Measurements from ENCODE around the gene ASTN1. TPM values are rescaled to one million over a fixed set of nuclear protein-coding genes. Genes with fewer than 3 reads are reported as not detected.

Gene ASTN1
- total RNA-seq, 2 experiments from 2014 or later: not detected

DNA sequence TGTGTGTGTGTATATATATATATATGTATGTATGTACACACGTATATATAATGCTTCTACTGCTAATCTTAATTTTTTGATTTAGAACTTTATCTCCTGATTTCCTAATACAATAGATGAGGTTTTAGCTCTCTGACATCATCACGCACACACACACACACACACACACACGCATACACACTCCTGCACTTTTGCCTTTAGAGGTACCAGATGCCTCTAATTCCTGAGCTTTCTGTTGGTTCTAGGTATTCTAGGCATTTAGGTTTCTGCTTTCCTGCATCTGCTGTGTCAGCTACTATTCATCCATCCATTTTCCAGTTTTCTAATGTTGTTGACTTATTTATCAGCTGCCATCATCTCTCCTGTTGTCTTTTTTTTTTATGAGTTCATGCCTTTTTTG lies 348.3 kb downstream of the ASTN1 start:
- intact Hi-C loops (cut with micrococcal nuclease; ENCODE audit: unreplicated experiment): no loop called here
- no peaks in the 10 kb centered on the region for H3K9me3 ChIP-seq (ENCODE audit: low read length)

DNA sequence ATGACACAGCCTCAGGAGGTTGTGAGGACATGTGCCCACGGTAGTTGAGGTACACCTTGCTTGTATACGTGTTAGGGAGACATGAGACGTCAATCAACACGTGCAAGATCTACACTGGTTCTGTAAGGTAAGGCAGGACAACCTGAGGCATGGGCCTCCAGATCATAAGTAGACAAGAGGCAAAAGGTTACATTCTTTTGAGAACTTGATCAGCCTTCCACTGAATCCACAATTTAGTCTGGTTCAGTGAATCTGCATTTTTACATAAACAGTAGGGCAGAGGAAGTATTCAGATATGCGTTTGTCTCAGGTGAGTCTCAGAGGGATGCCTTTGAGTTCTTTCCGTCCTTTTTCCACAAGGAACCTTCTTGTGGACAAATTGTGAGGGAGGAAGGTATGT lies 348.9 kb downstream of the ASTN1 start:
- DNase-seq (ENCODE audit: low spot score): no peak
- TF ChIP-seq, protein P1, sequence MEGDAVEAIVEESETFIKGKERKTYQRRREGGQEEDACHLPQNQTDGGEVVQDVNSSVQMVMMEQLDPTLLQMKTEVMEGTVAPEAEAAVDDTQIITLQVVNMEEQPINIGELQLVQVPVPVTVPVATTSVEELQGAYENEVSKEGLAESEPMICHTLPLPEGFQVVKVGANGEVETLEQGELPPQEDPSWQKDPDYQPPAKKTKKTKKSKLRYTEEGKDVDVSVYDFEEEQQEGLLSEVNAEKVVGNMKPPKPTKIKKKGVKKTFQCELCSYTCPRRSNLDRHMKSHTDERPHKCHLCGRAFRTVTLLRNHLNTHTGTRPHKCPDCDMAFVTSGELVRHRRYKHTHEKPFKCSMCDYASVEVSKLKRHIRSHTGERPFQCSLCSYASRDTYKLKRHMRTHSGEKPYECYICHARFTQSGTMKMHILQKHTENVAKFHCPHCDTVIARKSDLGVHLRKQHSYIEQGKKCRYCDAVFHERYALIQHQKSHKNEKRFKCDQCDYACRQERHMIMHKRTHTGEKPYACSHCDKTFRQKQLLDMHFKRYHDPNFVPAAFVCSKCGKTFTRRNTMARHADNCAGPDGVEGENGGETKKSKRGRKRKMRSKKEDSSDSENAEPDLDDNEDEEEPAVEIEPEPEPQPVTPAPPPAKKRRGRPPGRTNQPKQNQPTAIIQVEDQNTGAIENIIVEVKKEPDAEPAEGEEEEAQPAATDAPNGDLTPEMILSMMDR (conservative IDR thresholded peaks at IDR 0.05; ENCODE audit: low read length): no peak
- no peak for TF ChIP-seq EZH2phosphoT487 (IDR thresholded peaks at IDR 0.05; ENCODE audit: borderline replicate concordance, low read depth, low read length)
- Histone ChIP-seq H2AFZ (ENCODE audit: low read length) (no peak overlapping the region), H3K4me1 (ENCODE audit: insufficient read depth, low read length, poor library complexity, severe bottlenecking) (no peaks in the 10 kb centered on the region), H3K9me2 (ENCODE audit: insufficient read depth, low read length) (no peaks in the 10 kb centered on the region), H3K4me2 (ENCODE audit: low read length) (no peak overlapping the region), H3K79me2 (ENCODE audit: insufficient read depth, low read depth, low read length) (no peaks in the 10 kb centered on the region), H4K20me1 (ENCODE audit: insufficient read depth, low read length) (no peaks in the 10 kb centered on the region), H3K4me3 (ENCODE audit: low read depth, low read length, poor library complexity, severe bottlenecking) (no peak overlapping the region), H3K9me3 (ENCODE audit: low read length) (no peaks in the 10 kb centered on the region), H3K36me3 (ENCODE audit: insufficient read depth, low read length) (no peaks in the 10 kb centered on the region), H3K27ac (ENCODE audit: low read depth, low read length, poor library complexity, severe bottlenecking) (no peak overlapping the region)
- ChIA-PET CTCF (ENCODE audit: unreplicated experiment) (no interaction called here), POLR2A (no interaction called here)
- intact Hi-C loops (cut with micrococcal nuclease; ENCODE audit: unreplicated experiment): no loop called here
- no TSS peak for BruUV-seq (replicated peaks)

More for the DNA sequence above, 348.3 kb downstream of the ASTN1 start:
- ChIA-PET POLR2A (no interaction called here), CTCF (ENCODE audit: unreplicated experiment) (no interaction called here)
- Histone ChIP-seq H3K79me2 (ENCODE audit: insufficient read depth, low read depth, low read length) (no peaks in the 10 kb centered on the region), H4K20me1 (ENCODE audit: insufficient read depth, low read length) (no peaks in the 10 kb centered on the region), H3K4me2 (ENCODE audit: low read length) (no peak overlapping the region), H3K4me1 (ENCODE audit: insufficient read depth, low read length, poor library complexity, severe bottlenecking) (no peaks in the 10 kb centered on the region), H3K27ac (ENCODE audit: low read depth, low read length, poor library complexity, severe bottlenecking) (no peak overlapping the region), H3K36me3 (ENCODE audit: insufficient read depth, low read length) (no peaks in the 10 kb centered on the region), H3K4me3 (ENCODE audit: low read depth, low read length, poor library complexity, severe bottlenecking) (no peak overlapping the region), H2AFZ (ENCODE audit: low read length) (no peak overlapping the region), H3K9me2 (ENCODE audit: insufficient read depth, low read length) (no peaks in the 10 kb centered on the region)
- DNase-seq (ENCODE audit: low spot score): no peak
- BruUV-seq (replicated peaks): no TSS peak
- TF ChIP-seq, protein P1 (conservative IDR thresholded peaks at IDR 0.05; ENCODE audit: low read length): no peak
- TF ChIP-seq EZH2phosphoT487 (IDR thresholded peaks at IDR 0.05; ENCODE audit: borderline replicate concordance, low read depth, low read length): no peak

DNA sequence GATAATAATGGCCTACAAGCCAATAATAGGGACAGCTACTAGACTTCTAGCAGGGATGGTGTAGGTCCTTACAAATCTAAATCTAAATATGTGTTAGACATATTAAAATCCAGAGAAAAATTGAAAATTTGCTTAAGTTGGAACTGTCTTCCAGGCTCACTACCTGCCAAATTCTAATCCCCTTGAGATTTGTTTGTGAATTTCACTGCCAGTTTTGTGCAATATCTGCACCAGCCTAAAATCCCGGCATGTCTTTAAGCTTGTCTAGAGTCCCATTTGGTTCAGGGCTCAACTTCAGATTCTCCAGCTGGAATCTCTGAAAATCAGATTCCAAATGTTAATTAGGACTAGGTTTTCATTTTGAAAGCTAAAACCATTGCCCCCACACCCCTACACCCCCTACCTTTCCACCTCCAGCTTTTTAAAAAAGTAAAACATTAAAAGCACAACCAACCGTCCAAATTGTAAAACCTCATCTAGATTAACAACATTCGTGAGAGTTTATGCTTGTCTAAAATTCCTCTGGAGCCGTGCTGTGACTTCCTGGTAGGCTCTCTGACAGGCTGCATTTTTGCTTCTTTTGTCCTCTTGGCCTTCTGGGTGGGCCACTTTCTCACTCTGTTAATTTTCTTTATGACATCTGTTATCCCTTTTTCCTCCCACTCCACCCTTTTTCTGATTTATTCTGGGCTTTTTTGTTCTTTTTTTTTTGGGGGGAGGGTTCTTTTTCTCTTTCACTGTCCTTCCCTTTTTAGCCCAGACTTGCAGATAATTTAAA lies 352.8 kb downstream of the ASTN1 start:
- H2AFZ ChIP-seq (ENCODE audit: low read length): no peak overlapping the region
- no peak for DNase-seq (ENCODE audit: low spot score)
- H3K9me2 ChIP-seq (ENCODE audit: insufficient read depth, low read length): no peaks in the 10 kb centered on the region
- no peak overlapping the region for H3K27ac ChIP-seq (ENCODE audit: low read depth, low read length, poor library complexity, severe bottlenecking)
- H3K36me3 ChIP-seq (ENCODE audit: insufficient read depth, low read length): no peaks in the 10 kb centered on the region
- no peaks in the 10 kb centered on the region for H3K79me2 ChIP-seq (ENCODE audit: insufficient read depth, low read depth, low read length)
- ChIA-PET CTCF (ENCODE audit: unreplicated experiment) (no interaction called here), POLR2A (interaction anchor here (0.6 to 1.2 kb wide), 2 partner anchors 9 to 839 kb away, joined by 4 to 5 read pairs; no protein-coding TSS in a partner anchor)
- no TSS peak for BruUV-seq (replicated peaks)
- no peaks in the 10 kb centered on the region for H4K20me1 ChIP-seq (ENCODE audit: insufficient read depth, low read length)
- intact Hi-C loops (cut with micrococcal nuclease; ENCODE audit: unreplicated experiment): no loop called here
- H3K4me2 ChIP-seq (ENCODE audit: low read length): no peak overlapping the region
- no peaks in the 10 kb centered on the region for H3K9me3 ChIP-seq (ENCODE audit: low read length)
- TF ChIP-seq, protein P1 (conservative IDR thresholded peaks at IDR 0.05; ENCODE audit: low read length): no peak
- no peak for TF ChIP-seq EZH2phosphoT487 (IDR thresholded peaks at IDR 0.05; ENCODE audit: borderline replicate concordance, low read depth, low read length)
- H3K4me1 ChIP-seq (ENCODE audit: insufficient read depth, low read length, poor library complexity, severe bottlenecking): no peaks in the 10 kb centered on the region
- H3K4me3 ChIP-seq (ENCODE audit: low read depth, low read length, poor library complexity, severe bottlenecking): no peak overlapping the region

Data from OCI-LY7 (cell line).